ENCODE measurements around the gene ATP1A1. TPM values are rescaled to one million over a fixed set of nuclear protein-coding genes. Genes with fewer than 3 reads are reported as not detected.

ATP1A1 gene
- total RNA-seq, 1 donor from 2014 or later, result 213 TPM

DNA sequence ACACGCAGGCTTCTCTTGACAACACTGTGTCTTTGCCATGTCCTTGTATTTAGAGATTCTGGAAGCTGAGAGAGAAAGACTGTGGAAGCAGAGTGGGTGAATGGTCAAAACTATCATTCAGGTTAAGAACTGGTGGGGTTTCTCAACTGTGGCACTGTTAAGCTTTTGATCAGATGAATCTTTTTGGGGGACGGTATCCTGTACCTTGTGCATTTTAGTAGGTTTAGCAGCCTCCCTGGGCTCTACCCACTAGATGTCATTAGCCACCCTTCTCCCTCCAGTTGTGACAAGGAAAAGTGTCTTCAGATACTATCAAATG lies 39.4 kb downstream of the ATP1A1 start:
- Mint-ChIP-seq H3K4me1 (ENCODE audit: unreplicated experiment) (peaks cover 8% of the 10 kb centered on the region), H3K9me3 (ENCODE audit: unreplicated experiment) (no peaks in the 10 kb centered on the region), H3K27ac (ENCODE audit: unreplicated experiment) (no peak overlapping the region), H3K4me3 (ENCODE audit: unreplicated experiment) (no peak overlapping the region), H3K36me3 (ENCODE audit: unreplicated experiment) (peaks cover 4% of the 10 kb centered on the region), H3K27me3 (ENCODE audit: unreplicated experiment) (no peaks in the 10 kb centered on the region)
- DNase-seq (ENCODE audit: extremely low spot score, unreplicated experiment), result no peak
- TF ChIP-seq, protein P1, sequence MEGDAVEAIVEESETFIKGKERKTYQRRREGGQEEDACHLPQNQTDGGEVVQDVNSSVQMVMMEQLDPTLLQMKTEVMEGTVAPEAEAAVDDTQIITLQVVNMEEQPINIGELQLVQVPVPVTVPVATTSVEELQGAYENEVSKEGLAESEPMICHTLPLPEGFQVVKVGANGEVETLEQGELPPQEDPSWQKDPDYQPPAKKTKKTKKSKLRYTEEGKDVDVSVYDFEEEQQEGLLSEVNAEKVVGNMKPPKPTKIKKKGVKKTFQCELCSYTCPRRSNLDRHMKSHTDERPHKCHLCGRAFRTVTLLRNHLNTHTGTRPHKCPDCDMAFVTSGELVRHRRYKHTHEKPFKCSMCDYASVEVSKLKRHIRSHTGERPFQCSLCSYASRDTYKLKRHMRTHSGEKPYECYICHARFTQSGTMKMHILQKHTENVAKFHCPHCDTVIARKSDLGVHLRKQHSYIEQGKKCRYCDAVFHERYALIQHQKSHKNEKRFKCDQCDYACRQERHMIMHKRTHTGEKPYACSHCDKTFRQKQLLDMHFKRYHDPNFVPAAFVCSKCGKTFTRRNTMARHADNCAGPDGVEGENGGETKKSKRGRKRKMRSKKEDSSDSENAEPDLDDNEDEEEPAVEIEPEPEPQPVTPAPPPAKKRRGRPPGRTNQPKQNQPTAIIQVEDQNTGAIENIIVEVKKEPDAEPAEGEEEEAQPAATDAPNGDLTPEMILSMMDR (IDR thresholded peaks at IDR 0.05), result no peak

GRCh38 chr1:116412898-116413297 lies 39.9 kb downstream of the ATP1A1 start:
- no peak for DNase-seq (ENCODE audit: extremely low spot score, unreplicated experiment)
- TF ChIP-seq, protein P1 (IDR thresholded peaks at IDR 0.05), result no peak
- Mint-ChIP-seq H3K36me3 (ENCODE audit: unreplicated experiment) (no peaks in the 10 kb centered on the region), H3K27me3 (ENCODE audit: unreplicated experiment) (no peaks in the 10 kb centered on the region), H3K27ac (ENCODE audit: unreplicated experiment) (no peak overlapping the region), H3K4me1 (ENCODE audit: unreplicated experiment) (peaks cover 11% of the 10 kb centered on the region), H3K9me3 (ENCODE audit: unreplicated experiment) (no peaks in the 10 kb centered on the region), H3K4me3 (ENCODE audit: unreplicated experiment) (no peak overlapping the region)

DNA sequence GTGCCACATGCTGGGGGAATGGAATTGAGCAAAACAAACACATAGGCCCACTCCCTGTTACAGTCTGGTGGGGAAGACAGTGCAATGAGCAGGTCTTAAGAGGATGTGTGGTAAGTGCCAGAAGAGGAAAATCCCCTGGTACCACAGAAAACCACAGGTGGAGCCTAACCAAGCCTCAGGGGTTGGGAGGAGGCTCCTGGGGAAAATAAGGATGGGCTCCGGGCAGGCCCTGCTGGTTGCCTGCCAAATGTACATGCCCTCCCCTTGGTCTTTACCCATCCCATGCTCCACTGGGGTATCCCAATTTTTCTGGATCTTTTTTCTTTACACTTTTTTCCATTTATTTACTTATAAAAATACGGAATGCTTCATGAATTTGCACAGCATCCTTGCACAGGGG lies 40.4 kb downstream of the ATP1A1 start:
- Mint-ChIP-seq H3K27me3 (ENCODE audit: unreplicated experiment) (no peaks in the 10 kb centered on the region), H3K36me3 (ENCODE audit: unreplicated experiment) (no peaks in the 10 kb centered on the region), H3K4me1 (ENCODE audit: unreplicated experiment) (peaks cover 16% of the 10 kb centered on the region), H3K9me3 (ENCODE audit: unreplicated experiment) (no peaks in the 10 kb centered on the region), H3K4me3 (ENCODE audit: unreplicated experiment) (no peak overlapping the region), H3K27ac (ENCODE audit: unreplicated experiment) (no peak overlapping the region)
- DNase-seq (ENCODE audit: extremely low spot score, unreplicated experiment), result peak; percentile 54
- TF ChIP-seq, protein P1 (IDR thresholded peaks at IDR 0.05), result no peak

DNA sequence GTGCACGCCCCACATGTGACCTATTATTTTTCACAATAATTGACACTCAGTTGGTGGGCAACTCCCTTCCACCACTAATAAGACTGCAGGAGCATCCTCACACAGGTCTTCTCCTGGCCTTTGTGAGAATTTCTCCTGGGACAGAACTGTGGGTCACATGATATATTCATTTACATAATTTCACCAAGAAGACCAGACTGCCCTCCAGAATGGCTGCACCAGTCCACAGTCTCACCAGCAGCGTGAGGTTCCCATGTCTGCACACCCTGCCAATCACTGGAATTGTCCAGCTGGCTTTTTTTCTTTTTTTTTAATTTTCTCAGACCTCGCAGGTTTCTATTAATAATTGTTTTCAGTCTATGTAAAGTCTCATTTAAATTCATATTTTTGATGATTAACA lies 41.3 kb downstream of the ATP1A1 start:
- Mint-ChIP-seq H3K27me3 (ENCODE audit: unreplicated experiment) (no peaks in the 10 kb centered on the region), H3K4me1 (ENCODE audit: unreplicated experiment) (peaks cover 22% of the 10 kb centered on the region), H3K4me3 (ENCODE audit: unreplicated experiment) (no peak overlapping the region), H3K9me3 (ENCODE audit: unreplicated experiment) (no peaks in the 10 kb centered on the region), H3K27ac (ENCODE audit: unreplicated experiment) (no peak overlapping the region), H3K36me3 (ENCODE audit: unreplicated experiment) (no peaks in the 10 kb centered on the region)
- TF ChIP-seq, protein P1 (IDR thresholded peaks at IDR 0.05), result no peak
- no peak for DNase-seq (ENCODE audit: extremely low spot score, unreplicated experiment)

- Mint-ChIP-seq H3K4me1 (ENCODE audit: unreplicated experiment) (peaks cover 22% of the 10 kb centered on the region), H3K9me3 (ENCODE audit: unreplicated experiment) (no peaks in the 10 kb centered on the region), H3K27ac (ENCODE audit: unreplicated experiment) (no peak overlapping the region), H3K4me3 (ENCODE audit: unreplicated experiment) (no peak overlapping the region), H3K27me3 (ENCODE audit: unreplicated experiment) (no peaks in the 10 kb centered on the region), H3K36me3 (ENCODE audit: unreplicated experiment) (no peaks in the 10 kb centered on the region)
- TF ChIP-seq, protein P1 (IDR thresholded peaks at IDR 0.05), result no peak
- no peak for DNase-seq (ENCODE audit: extremely low spot score, unreplicated experiment)
Observed at GRCh38 chr1:116415200-116415698, 42.2 kb downstream of the ATP1A1 start.
